GM19193 (cell line): ENCODE data around the gene NSD1.

Experiments
- POLR2A ChIP-seq: IDR thresholded peaks from 4 replicates; pipeline ENCODE4 v1.6.1; 2011; ENCODE audit not compliant: insufficient read depth, insufficient read length; ENCODE audit errors: extremely low read depth

Gene NSD1

GRCh38 chr5:177133096-177133852, at the start of gene NSD1:
Gene NSD1, plus strand, starts transcription at chr5:177133773. Its CDS starts 1,331 bp downstream, at chr5:177135104.
- peak; percentile 75 for TF ChIP-seq POLR2A

GRCh38 chr5:177084175-177084574, 49.4 kb upstream of the NSD1 start:
- TF ChIP-seq POLR2A = no peak

GRCh38 chr5:177085985-177086653, 47.5 kb upstream of the NSD1 start:
- TF ChIP-seq POLR2A = no peak

- TF ChIP-seq POLR2A = peak; percentile 27
Measured at GRCh38 chr5:177086654-177087397, 46.7 kb upstream of the NSD1 start, which contains the start of gene FGFR4. Gene FGFR4, plus strand, starts transcription at chr5:177086915. Its CDS starts 2,688 bp downstream, at chr5:177089603.

GRCh38 chr5:177087398-177088005, 46.1 kb upstream of the NSD1 start:
- TF ChIP-seq POLR2A = no peak

GRCh38 chr5:177089127-177089526, 44.4 kb upstream of the NSD1 start:
- no peak for TF ChIP-seq POLR2A

- no peak for TF ChIP-seq POLR2A
Measured at GRCh38 chr5:177089825-177090641, 43.5 kb upstream of the NSD1 start.

GRCh38 chr5:177090813-177091212, 42.8 kb upstream of the NSD1 start:
- no peak for TF ChIP-seq POLR2A

- TF ChIP-seq POLR2A = no peak
Measured at GRCh38 chr5:177091232-177091631, 42.3 kb upstream of the NSD1 start.

GRCh38 chr5:177092178-177093081, 41.1 kb upstream of the NSD1 start:
- TF ChIP-seq POLR2A = no peak

- no peak for TF ChIP-seq POLR2A
Measured at GRCh38 chr5:177093082-177093712, 40.4 kb upstream of the NSD1 start.

GRCh38 chr5:177093803-177094202, 39.8 kb upstream of the NSD1 start:
- no peak for TF ChIP-seq POLR2A

- TF ChIP-seq POLR2A = no peak
Measured at GRCh38 chr5:177094224-177095087, 39.1 kb upstream of the NSD1 start.
